ENCODE data around the gene RFPL3. TPM values are rescaled to one million over a fixed set of nuclear protein-coding genes. Genes with fewer than 3 reads are reported as not detected.

Gene RFPL3
- total RNA-seq, 2 donors from 2014 or later, result 1.7 TPM; not detected in 1

DNA sequence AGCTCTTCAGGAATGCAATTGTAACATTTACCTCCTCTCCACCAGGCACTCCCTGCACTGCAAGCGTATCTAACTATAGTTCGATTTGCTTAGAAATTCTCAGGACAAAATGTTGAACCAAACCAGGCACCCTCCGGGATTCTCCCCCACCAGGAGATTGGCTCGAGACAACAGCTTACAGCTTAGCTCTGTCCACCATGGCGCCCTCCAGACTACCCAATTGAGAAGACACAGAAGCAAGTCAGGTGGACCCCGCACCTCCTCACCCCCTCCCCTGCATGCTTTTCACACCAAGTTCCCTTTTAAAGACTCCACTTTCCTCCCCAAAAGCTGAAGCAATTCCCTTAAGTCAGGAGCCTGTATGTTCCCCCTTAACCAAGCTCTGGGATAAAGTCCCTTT is 34.7 kb upstream of the RFPL3 start:
- 76% methylated on average over 6 of the region's 6 CpGs for WGBS
- Histone ChIP-seq H3K27ac (no peak overlapping the region), H3K9me3 (no peaks in the 10 kb centered on the region), H3K27me3 (replicated peaks; ENCODE audit: insufficient read depth) (no peaks in the 10 kb centered on the region), H3K4me1 (replicated peaks) (no peaks in the 10 kb centered on the region), H3K36me3 (no peaks in the 10 kb centered on the region), H3K4me3 (no peak overlapping the region)
- DNase-seq (ENCODE audit: low spot score), result no peak
- intact Hi-C loops (cut with DNase I), result no loop called here
- no peak for TF ChIP-seq POLR2AphosphoS5 (IDR thresholded peaks at IDR 0.05)
- no peak for TF ChIP-seq CTCF (IDR thresholded peaks at IDR 0.05)
- no peak for TF ChIP-seq POLR2A (IDR thresholded peaks at IDR 0.05)

GRCh38 chr22:32323513-32324164 is 34.0 kb upstream of the RFPL3 start:
- TF ChIP-seq POLR2A (IDR thresholded peaks at IDR 0.05) (no peak), POLR2AphosphoS5 (IDR thresholded peaks at IDR 0.05) (no peak), CTCF (IDR thresholded peaks at IDR 0.05) (no peak)
- Histone ChIP-seq H3K36me3 (no peaks in the 10 kb centered on the region), H3K4me3 (no peak overlapping the region), H3K27me3 (replicated peaks; ENCODE audit: insufficient read depth) (no peaks in the 10 kb centered on the region), H3K9me3 (no peaks in the 10 kb centered on the region), H3K4me1 (replicated peaks) (no peaks in the 10 kb centered on the region), H3K27ac (no peak overlapping the region)
- WGBS, result 84% methylated on average over 11 of the region's 11 CpGs
- DNase-seq (ENCODE audit: low spot score), result no peak
- intact Hi-C loops (cut with DNase I), result no loop called here

- H3K27me3 ChIP-seq (replicated peaks; ENCODE audit: insufficient read depth), result no peaks in the 10 kb centered on the region
- H3K4me1 ChIP-seq (replicated peaks), result no peaks in the 10 kb centered on the region
- no peak overlapping the region for H3K4me3 ChIP-seq
- H3K27ac ChIP-seq, result no peak overlapping the region
- 91% methylated on average over 26 of the region's 26 CpGs for WGBS
- no peaks in the 10 kb centered on the region for H3K9me3 ChIP-seq
- TF ChIP-seq POLR2A (IDR thresholded peaks at IDR 0.05) (no peak), CTCF (IDR thresholded peaks at IDR 0.05) (no peak), POLR2AphosphoS5 (IDR thresholded peaks at IDR 0.05) (no peak)
- no peak for DNase-seq (ENCODE audit: low spot score)
- intact Hi-C loops (cut with DNase I), result no loop called here
- H3K36me3 ChIP-seq, result no peaks in the 10 kb centered on the region
These were observed 32.9 kb upstream of the RFPL3 start for GRCh38 chr22:32324505-32325415.

DNA sequence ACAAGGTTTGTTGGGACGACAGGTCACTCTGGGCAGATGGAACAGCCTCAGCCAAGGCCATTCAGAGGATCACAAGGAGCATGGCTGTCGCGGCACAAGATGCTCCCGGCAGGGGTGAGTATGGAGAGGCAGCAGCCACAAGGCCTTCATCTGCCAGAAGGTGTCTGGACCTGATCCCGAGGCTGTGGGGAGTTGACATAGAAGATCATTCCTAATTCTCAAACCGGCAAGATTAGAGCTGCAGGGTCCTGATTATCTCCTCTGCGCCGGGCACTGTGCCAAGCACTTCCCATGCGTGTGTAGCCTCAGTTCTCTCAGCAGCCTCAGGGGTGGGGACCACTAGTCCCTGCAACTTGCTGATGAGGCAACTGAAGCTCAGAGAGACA is 32.3 kb upstream of the RFPL3 start:
- TF ChIP-seq POLR2A (IDR thresholded peaks at IDR 0.05), result no peak
- no peak for TF ChIP-seq POLR2AphosphoS5 (IDR thresholded peaks at IDR 0.05)
- TF ChIP-seq CTCF (IDR thresholded peaks at IDR 0.05), result no peak
- no peak for DNase-seq (ENCODE audit: low spot score)
- WGBS, result 70% methylated on average over 9 of the region's 9 CpGs
- Histone ChIP-seq H3K27me3 (replicated peaks; ENCODE audit: insufficient read depth) (no peaks in the 10 kb centered on the region), H3K4me3 (no peak overlapping the region), H3K36me3 (no peaks in the 10 kb centered on the region), H3K27ac (no peak overlapping the region), H3K4me1 (replicated peaks) (no peaks in the 10 kb centered on the region), H3K9me3 (no peaks in the 10 kb centered on the region)
- intact Hi-C loops (cut with DNase I), result no loop called here
